Measurements from ENCODE around the gene ARHGEF40. TPM values are rescaled to one million over a fixed set of nuclear protein-coding genes. Genes with fewer than 3 reads are reported as not detected.

Gene ARHGEF40
- total RNA-seq, 4 donors from 2014 or later = 10.4 to 15.7 (median 12.9) TPM

DNA sequence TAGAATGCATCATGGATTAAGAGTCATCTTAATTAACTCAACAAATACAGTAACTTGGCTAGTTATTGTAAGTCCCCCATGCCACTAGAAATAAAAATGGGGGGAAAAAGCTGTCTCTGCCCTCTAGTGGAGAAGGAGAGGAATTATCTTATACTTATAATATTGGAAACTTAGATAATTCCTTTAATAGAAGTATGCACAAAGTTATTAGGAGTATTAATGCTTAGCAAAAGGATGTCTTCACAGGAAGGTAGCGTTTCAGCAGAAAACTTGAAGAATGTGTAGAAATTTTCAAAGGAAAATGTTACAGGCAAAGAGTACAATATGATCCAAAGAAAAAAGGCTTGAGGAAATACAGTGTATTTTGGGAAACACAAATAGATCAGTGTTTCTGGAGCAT lies 65.9 kb downstream of the ARHGEF40 start:
- ATAC-seq = no peak
- in situ Hi-C loops (cut with MboI; ENCODE audit: low sequenced_read_pairs in 4 of 4) = no loop called here
- Histone ChIP-seq H3K4me3 (no peak overlapping the region), H3K27me3 (no peaks in the 10 kb centered on the region), H3K27ac (no peak overlapping the region), H3K9me3 (no peaks in the 10 kb centered on the region), H3K36me3 (no peaks in the 10 kb centered on the region), H3K4me1 (no peaks in the 10 kb centered on the region)
- DNase-seq = no peak
- intact Hi-C loops (cut with DNase I; ENCODE audit: low total_unique reads) = no loop called here
- TF ChIP-seq, protein P1, sequence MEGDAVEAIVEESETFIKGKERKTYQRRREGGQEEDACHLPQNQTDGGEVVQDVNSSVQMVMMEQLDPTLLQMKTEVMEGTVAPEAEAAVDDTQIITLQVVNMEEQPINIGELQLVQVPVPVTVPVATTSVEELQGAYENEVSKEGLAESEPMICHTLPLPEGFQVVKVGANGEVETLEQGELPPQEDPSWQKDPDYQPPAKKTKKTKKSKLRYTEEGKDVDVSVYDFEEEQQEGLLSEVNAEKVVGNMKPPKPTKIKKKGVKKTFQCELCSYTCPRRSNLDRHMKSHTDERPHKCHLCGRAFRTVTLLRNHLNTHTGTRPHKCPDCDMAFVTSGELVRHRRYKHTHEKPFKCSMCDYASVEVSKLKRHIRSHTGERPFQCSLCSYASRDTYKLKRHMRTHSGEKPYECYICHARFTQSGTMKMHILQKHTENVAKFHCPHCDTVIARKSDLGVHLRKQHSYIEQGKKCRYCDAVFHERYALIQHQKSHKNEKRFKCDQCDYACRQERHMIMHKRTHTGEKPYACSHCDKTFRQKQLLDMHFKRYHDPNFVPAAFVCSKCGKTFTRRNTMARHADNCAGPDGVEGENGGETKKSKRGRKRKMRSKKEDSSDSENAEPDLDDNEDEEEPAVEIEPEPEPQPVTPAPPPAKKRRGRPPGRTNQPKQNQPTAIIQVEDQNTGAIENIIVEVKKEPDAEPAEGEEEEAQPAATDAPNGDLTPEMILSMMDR (IDR thresholded peaks at IDR 0.05 in 4 of 5, conservative IDR thresholded peaks at IDR 0.05 in 1 of 5) = peak in 4 of 5 experiments; percentile 22 to 62 (median 28)
- no peak for TF ChIP-seq POLR2A (IDR thresholded peaks at IDR 0.05)

Small RNAs within 50 kb of the gene (microRNA-seq; reads per million reads assigned to microRNA genes)
- 0.85 to 1.2 reads per million in 2 donors for gene MIR6717 (ENCODE audit: borderline replicate concordance in 2 of 2)

Other genes starting within 250 kb of the ARHGEF40 start
- gene RNASE3, start 178.9 kb upstream of the ARHGEF40 start, total RNA-seq = not detected
- 1 to 10 TPM in 1 of 4 donors, under 1 TPM in 2, not detected in 1; 0.82 to 1.6 (median 0.91) TPM for gene RNASE2, start 114.8 kb upstream of the ARHGEF40 start, total RNA-seq
- gene METTL17, start 80.3 kb upstream of the ARHGEF40 start, total RNA-seq = 10 to 100 TPM; 33.9 to 69.5 (median 50.8) TPM
- not detected for gene SLC39A2, start 71.0 kb upstream of the ARHGEF40 start, total RNA-seq
- 1,000 to 10,000 TPM in 3 of 4 donors, 100 to 1,000 TPM in 1; 759 to 2,790 (median 1,841) TPM for gene NDRG2, start 45.2 kb upstream of the ARHGEF40 start, total RNA-seq
- gene TPPP2, start 40.1 kb upstream of the ARHGEF40 start, total RNA-seq = 1 to 10 TPM in 2 of 4 donors, under 1 TPM in 2; 0.22 to 2.3 (median 1.1) TPM
- not detected for gene RNASE13, start 35.5 kb upstream of the ARHGEF40 start, total RNA-seq
- under 1 TPM in 1 of 4 donors, not detected in 3; 0.55 TPM for gene RNASE7, start 27.9 kb upstream of the ARHGEF40 start, total RNA-seq
- not detected for gene RNASE8, start 12.5 kb upstream of the ARHGEF40 start, total RNA-seq
- 10 to 100 TPM; 25.9 to 48.9 (median 43.9) TPM for gene ZNF219, start 28.4 kb downstream of the ARHGEF40 start, total RNA-seq
- gene TMEM253, start 30.8 kb downstream of the ARHGEF40 start, total RNA-seq = under 1 TPM in 2 of 4 donors, not detected in 2; 0.19 to 0.35 TPM
- gene OR5AU1, start 85.8 kb downstream of the ARHGEF40 start, total RNA-seq = not detected
- gene HNRNPC, start 199.1 kb downstream of the ARHGEF40 start, total RNA-seq = 100 to 1,000 TPM; 281 to 357 (median 318) TPM
- gene RPGRIP1, start 209.8 kb downstream of the ARHGEF40 start, total RNA-seq = not detected